WTC11 (cell line): Measurements from ENCODE around the gene DROSHA. TPM values are rescaled to one million over a fixed set of nuclear protein-coding genes. Genes with fewer than 3 reads are reported as not detected.

Experiments used
- ATAC-seq: fragments of 200-7000 bp; cut with Tn5 transposase; 2 replicates; pipeline ENCODE4 v1.10.0; 2021; ENCODE audit warnings: mild to moderate bottlenecking, moderate library complexity
- CTCF ChIA-PET: fragments of 300-600 bp; sonication (Branson Sonifier 250); formaldehyde crosslinking; loops from one replicate; lab custom pipeline; 2021; ENCODE audit warnings: antibody characterized with exemption; lab: Charles Lee
- POLR2A ChIA-PET: fragments of 350-600 bp; sonication (Branson Sonifier 250); formaldehyde crosslinking; loops from one replicate; lab custom pipeline; 2021; ENCODE audit warnings: antibody characterized with exemption; lab: Charles Lee
- DNase-seq: peaks from one replicate; pipeline ENCODE4 v3.0.0; 2021; ENCODE audit warnings: low spot score
- H3K27ac Mint-ChIP-seq: 2 replicates; pipeline ENCODE4 v1.8.0; 2021; ENCODE audit warnings: mixed read lengths
- H3K27me3 Mint-ChIP-seq: 2 replicates; pipeline ENCODE4 v1.8.0; 2021; ENCODE audit warnings: low read depth, mild to moderate bottlenecking, moderate library complexity, mixed read lengths
- H3K36me3 Mint-ChIP-seq: 2 replicates; pipeline ENCODE4 v1.8.0; 2021; ENCODE audit warnings: mixed read lengths
- H3K4me1 Mint-ChIP-seq: 2 replicates; pipeline ENCODE4 v1.8.0; 2022; ENCODE audit warnings: mixed read lengths
- H3K4me3 Mint-ChIP-seq: 2 replicates; pipeline ENCODE4 v1.8.0; 2021; ENCODE audit warnings: mild to moderate bottlenecking, moderate library complexity, mixed read lengths
- H3K9me3 Mint-ChIP-seq: 2 replicates; pipeline ENCODE4 v1.8.0; 2021; ENCODE audit warnings: mixed read lengths
- AR ChIP-seq: fragments of 250-450 bp; sonication (Bioruptor Pico); IDR thresholded peaks from 2 replicates; pipeline ENCODE4 v1.9.0; 2021; ENCODE audit warnings: mild to moderate bottlenecking
- CREB1 ChIP-seq: sonication (generic); formaldehyde crosslinking; IDR thresholded peaks from 2 replicates; pipeline ENCODE4 v1.8.0; 2023; ENCODE audit warnings: mild to moderate bottlenecking, missing genetic modification reagents
- ELF4 ChIP-seq: sonication (generic); formaldehyde crosslinking; IDR thresholded peaks from 2 replicates; pipeline ENCODE4 v1.8.1; 2022; ENCODE audit warnings: low read depth, mild to moderate bottlenecking, moderate library complexity, missing genetic modification reagents
- ETV6 ChIP-seq: sonication (generic); formaldehyde crosslinking; IDR thresholded peaks from 2 replicates; pipeline ENCODE4 v1.8.1; 2022; ENCODE audit warnings: mild to moderate bottlenecking, missing genetic modification reagents
- FOXP4 ChIP-seq: sonication (generic); formaldehyde crosslinking; IDR thresholded peaks from 2 replicates; pipeline ENCODE4 v1.8.0; 2022; ENCODE audit warnings: mild to moderate bottlenecking, missing genetic modification reagents
- GRHL2 ChIP-seq: fragments of 250-450 bp; sonication (Bioruptor Pico); IDR thresholded peaks from 2 replicates; pipeline ENCODE4 v1.8.0; 2022; ENCODE audit warnings: mild to moderate bottlenecking, moderate library complexity; ENCODE audit not compliant: insufficient replicate concordance, severe bottlenecking
- HMGA2 ChIP-seq: fragments of 250-450 bp; sonication (Bioruptor Pico); IDR thresholded peaks from 2 replicates; pipeline ENCODE4 v1.4.0; 2021; ENCODE audit warnings: mild to moderate bottlenecking, moderate library complexity
- JAZF1 ChIP-seq: fragments of 250-450 bp; sonication (Bioruptor Pico); IDR thresholded peaks from 2 replicates; pipeline ENCODE4 v1.9.0; 2021; ENCODE audit warnings: moderate library complexity, mild to moderate bottlenecking, inconsistent platforms
- KAT7 ChIP-seq: sonication (generic); formaldehyde crosslinking; IDR thresholded peaks from 2 replicates; pipeline ENCODE4 v1.8.1; 2023; ENCODE audit warnings: missing genetic modification reagents, mild to moderate bottlenecking, borderline replicate concordance
- MXD4 ChIP-seq: fragments of 250-450 bp; sonication (Bioruptor Pico); IDR thresholded peaks from 2 replicates; pipeline ENCODE4 v1.8.0; 2021; ENCODE audit warnings: mild to moderate bottlenecking, moderate library complexity, borderline replicate concordance
- PREB ChIP-seq: sonication (generic); formaldehyde crosslinking; IDR thresholded peaks from 2 replicates; pipeline ENCODE4 v1.8.1; 2022; ENCODE audit warnings: mild to moderate bottlenecking, missing genetic modification reagents, moderate library complexity, borderline replicate concordance
- SP1 ChIP-seq: sonication (generic); formaldehyde crosslinking; conservative IDR thresholded peaks from 2 replicates; pipeline ENCODE4 v1.8.1; 2022; ENCODE audit warnings: missing genetic modification reagents
- STAT6 ChIP-seq: sonication (generic); formaldehyde crosslinking; conservative IDR thresholded peaks from 2 replicates; pipeline ENCODE4 v1.8.1; 2023; ENCODE audit warnings: mild to moderate bottlenecking, low read depth, missing genetic modification reagents, moderate library complexity
- TCF7 ChIP-seq: sonication (generic); formaldehyde crosslinking; IDR thresholded peaks from 2 replicates; pipeline ENCODE4 v1.8.0; 2022; ENCODE audit warnings: mild to moderate bottlenecking, low read depth, missing genetic modification reagents, moderate library complexity
- TEAD4 ChIP-seq: sonication (generic); formaldehyde crosslinking; IDR thresholded peaks from 2 replicates; pipeline ENCODE4 v1.8.0; 2022; ENCODE audit warnings: mild to moderate bottlenecking, missing genetic modification reagents
- TP53 ChIP-seq: sonication (generic); formaldehyde crosslinking; IDR thresholded peaks from 2 replicates; pipeline ENCODE4 v1.8.1; 2023; ENCODE audit warnings: mild to moderate bottlenecking, missing genetic modification reagents
- USF2 ChIP-seq: sonication (generic); formaldehyde crosslinking; IDR thresholded peaks from 2 replicates; pipeline ENCODE4 v1.8.1; 2023; ENCODE audit warnings: mild to moderate bottlenecking, missing genetic modification reagents, moderate library complexity
- ZMAT4 ChIP-seq: fragments of 250-450 bp; sonication (Bioruptor Pico); IDR thresholded peaks from 2 replicates; pipeline ENCODE4 v1.9.0; 2021; ENCODE audit warnings: mild to moderate bottlenecking
- ZNF121 ChIP-seq: sonication (generic); formaldehyde crosslinking; IDR thresholded peaks from 2 replicates; pipeline ENCODE4 v1.8.0; 2023; ENCODE audit warnings: missing genetic modification reagents
- total RNA-seq: library from RNA; stranded (reverse); gene quantifications from 3 replicates; pipeline ENCODE4 v1.2.3, GENCODE V29; 2021

Gene DROSHA
- total RNA-seq, 1 experiment from 2014 or later, result 125 TPM

GRCh38 chr5:31452314-31452713, 79.6 kb downstream of the DROSHA start:
- ChIA-PET POLR2A (no interaction called here), CTCF (no interaction called here)
- ATAC-seq, result no peak
- Mint-ChIP-seq H3K36me3 (peaks cover 81% of the 10 kb centered on the region), H3K27me3 (no peaks in the 10 kb centered on the region; the same call in 1 of the 2 replicates), H3K4me1 (peaks cover 25% of the 10 kb centered on the region), H3K9me3 (peaks cover 23% of the 10 kb centered on the region), H3K27ac (no peak overlapping the region), H3K4me3 (no peak overlapping the region)
- no peak for DNase-seq
- TF ChIP-seq TCF7 (CRISPR knock-in tag), result no peak
- no peak for TF ChIP-seq ELF4 (CRISPR knock-in tag)
- no peak for TF ChIP-seq HMGA2 (CRISPR knock-in tag)
- TF ChIP-seq TP53, result no peak
- no peak for TF ChIP-seq ZMAT4
- no peak for TF ChIP-seq GRHL2 (CRISPR knock-in tag)
- TF ChIP-seq CREB1 (CRISPR knock-in tag), result no peak
- TF ChIP-seq MXD4, result no peak
- TF ChIP-seq ETV6 (CRISPR knock-in tag), result no peak
- TF ChIP-seq AR (CRISPR knock-in tag), result no peak
- no peak for TF ChIP-seq KAT7
- no peak for TF ChIP-seq TEAD4 (CRISPR knock-in tag)
- no peak for TF ChIP-seq SP1 (CRISPR knock-in tag)
- no peak for TF ChIP-seq USF2
- no peak for TF ChIP-seq FOXP4 (CRISPR knock-in tag)
- TF ChIP-seq ZNF121, result no peak
- no peak for TF ChIP-seq PREB
- no peak for TF ChIP-seq JAZF1 (CRISPR knock-in tag)
- no peak for TF ChIP-seq STAT6 (CRISPR knock-in tag)
